Measurements from ENCODE around the gene BFAR. TPM values are rescaled to one million over a fixed set of nuclear protein-coding genes. Genes with fewer than 3 reads are reported as not detected.

BFAR gene
- total and polyA plus RNA-seq, 2 donors (not counting 3 experiments of a cell fraction or from before 2014, with no cell fraction given), result 57.3 to 73.5 TPM

GRCh38 chr16:14640538-14640937 lies 7.8 kb downstream of the BFAR start:
- no peak for DNase-seq (ENCODE audit: low read depth, low spot score)
- H3K9ac ChIP-seq (replicated peaks; ENCODE audit: extremely low read depth, insufficient read depth, low read length), result no peak overlapping the region
- peaks cover 86% of the 10 kb centered on the region for H3K79me2 ChIP-seq (ENCODE audit: control insufficient read depth, insufficient read depth, low read length)
- H3K4me1 ChIP-seq (ENCODE audit: control insufficient read depth, extremely low read depth, insufficient read depth, low read length), result no peaks in the 10 kb centered on the region
- no TSS peak for BruUV-seq (replicated peaks)
- dilution Hi-C loops (cut with MboI; ENCODE audit: extremely low pct_ligation_motif_present, low sequenced_read_pairs) (no loop called here), intact Hi-C loops (cut with micrococcal nuclease) (no loop called here)
- ChIA-PET CTCF (interaction anchor here (0.9 to 1.2 kb wide), 2 partner anchors 17 to 391 kb away, joined by 3 read pairs; no protein-coding TSS in a partner anchor), POLR2A (interaction anchor here (0.7 kb wide), 1 partner anchor 65 kb away, joined by 3 read pairs; no protein-coding TSS in a partner anchor)
- no peak for FAIRE-seq
- H3K27ac ChIP-seq (ENCODE audit: insufficient read depth, low read depth, low read length), result no peak overlapping the region
- peaks cover 9% of the 10 kb centered on the region for H4K20me1 ChIP-seq (replicated peaks; ENCODE audit: control insufficient read depth, extremely low read depth, insufficient read depth, low read length)
- H3K4me2 ChIP-seq (ENCODE audit: insufficient read depth, low read length), result no peak overlapping the region
- H2AFZ ChIP-seq (ENCODE audit: low read depth, low read length), result no peak overlapping the region
- no peaks in the 10 kb centered on the region for H3K27me3 ChIP-seq (ENCODE audit: control insufficient read depth in 2 of 2, insufficient read depth in 2 of 2, low read length in 2 of 2)
- TF ChIP-seq GATA2 (IDR thresholded peaks at IDR 0.05; ENCODE audit: insufficient read depth, insufficient read length, low read depth, low read length), result no peak
- H3K36me3 ChIP-seq (ENCODE audit: control insufficient read depth in 2 of 2, extremely low read depth in 1 of 2, insufficient read depth in 2 of 2, low read length in 2 of 2), result peaks cover 5 to 22% of the 10 kb centered on the region in 2 experiments
- H3K9me3 ChIP-seq (replicated peaks; ENCODE audit: control insufficient read depth, insufficient read depth, low read length), result no peaks in the 10 kb centered on the region
- H3K9me1 ChIP-seq (replicated peaks; ENCODE audit: control insufficient read depth, extremely low read depth, insufficient read depth, low read length), result no peaks in the 10 kb centered on the region
- H3K4me3 ChIP-seq (replicated peaks in 1 of 3; ENCODE audit: insufficient read depth in 1 of 3, low read depth in 1 of 3, low read length in 3 of 3), result no peak overlapping the region

- Histone ChIP-seq H3K4me1 (ENCODE audit: control insufficient read depth, extremely low read depth, insufficient read depth, low read length) (no peaks in the 10 kb centered on the region), H3K4me2 (ENCODE audit: insufficient read depth, low read length) (no peak overlapping the region), H3K9me1 (replicated peaks; ENCODE audit: control insufficient read depth, extremely low read depth, insufficient read depth, low read length) (no peaks in the 10 kb centered on the region), H3K9ac (replicated peaks; ENCODE audit: extremely low read depth, insufficient read depth, low read length) (no peak overlapping the region), H3K27me3 (ENCODE audit: control insufficient read depth in 2 of 2, insufficient read depth in 2 of 2, low read length in 2 of 2) (no peaks in the 10 kb centered on the region), H3K79me2 (ENCODE audit: control insufficient read depth, insufficient read depth, low read length) (peaks cover 79% of the 10 kb centered on the region), H3K36me3 (ENCODE audit: control insufficient read depth in 2 of 2, extremely low read depth in 1 of 2, insufficient read depth in 2 of 2, low read length in 2 of 2) (peaks cover 7 to 22% of the 10 kb centered on the region in 2 experiments), H4K20me1 (replicated peaks; ENCODE audit: control insufficient read depth, extremely low read depth, insufficient read depth, low read length) (peaks cover 5% of the 10 kb centered on the region), H2AFZ (ENCODE audit: low read depth, low read length) (no peak overlapping the region), H3K9me3 (replicated peaks; ENCODE audit: control insufficient read depth, insufficient read depth, low read length) (no peaks in the 10 kb centered on the region), H3K27ac (ENCODE audit: insufficient read depth, low read depth, low read length) (no peak overlapping the region), H3K4me3 (replicated peaks in 1 of 3; ENCODE audit: insufficient read depth in 1 of 3, low read depth in 1 of 3, low read length in 3 of 3) (no peak overlapping the region)
- no TSS peak for BruUV-seq (replicated peaks)
- TF ChIP-seq POLR2A (IDR thresholded peaks at IDR 0.05; ENCODE audit: low read depth, low read length) (no peak), FOS (IDR thresholded peaks at IDR 0.05; ENCODE audit: borderline replicate concordance, insufficient read depth, low read length) (no peak), EZH2 (IDR thresholded peaks at IDR 0.05; ENCODE audit: borderline replicate concordance, low read depth, low read length, severe bottlenecking) (no peak), POLR2AphosphoS5 (IDR thresholded peaks at IDR 0.05; ENCODE audit: insufficient read depth, low read depth, low read length) (no peak), JUN (IDR thresholded peaks at IDR 0.05; ENCODE audit: borderline replicate concordance, insufficient read depth, insufficient read length, low read depth) (no peak), CTCF (IDR thresholded peaks at IDR 0.05; ENCODE audit: extremely low read depth in 1 of 2, insufficient read depth in 1 of 2, low read depth in 1 of 2, low read length in 2 of 2) (no peak), MAX (IDR thresholded peaks at IDR 0.05; ENCODE audit: insufficient read depth, insufficient read length) (no peak), GATA2 (IDR thresholded peaks at IDR 0.05; ENCODE audit: insufficient read depth, insufficient read length, low read depth, low read length) (no peak), MYC (IDR thresholded peaks at IDR 0.05; ENCODE audit: low read depth, low read length) (no peak)
- POLR2A ChIA-PET, result no interaction called here
- intact Hi-C loops (cut with micrococcal nuclease), result no loop called here
- dilution Hi-C loops (cut with MboI; ENCODE audit: extremely low pct_ligation_motif_present, low sequenced_read_pairs), result no loop called here
- FAIRE-seq (no peak), DNase-seq (ENCODE audit: low read depth, low spot score) (no peak)
- CTCF ChIA-PET, result no interaction called here
Measured at GRCh38 chr16:14641206-14641605, 8.5 kb downstream of the BFAR start.
